ENCODE results near the gene MTMR11.

MTMR11 gene

DNA sequence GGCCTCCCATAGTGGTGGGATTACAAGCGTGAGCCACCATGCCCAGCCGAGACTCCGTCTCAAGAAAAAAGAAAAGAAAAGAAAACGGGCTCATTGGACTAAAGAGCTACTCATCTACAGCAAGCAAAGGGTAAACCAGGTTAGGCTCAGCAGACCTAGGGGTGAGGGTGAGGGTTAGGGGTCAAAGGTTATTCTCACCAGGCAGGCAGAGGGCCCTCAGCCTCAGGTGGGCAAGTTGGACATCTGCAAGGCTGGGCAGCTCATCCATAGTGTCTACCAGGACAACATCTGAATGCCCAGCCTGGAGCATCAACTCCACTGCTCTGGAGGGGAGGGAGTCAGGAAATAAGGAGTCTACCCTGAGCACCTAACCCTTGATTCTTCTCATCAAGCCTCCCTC lies 3.5 kb downstream of the MTMR11 start:
- no peak for DNase-seq

DNA sequence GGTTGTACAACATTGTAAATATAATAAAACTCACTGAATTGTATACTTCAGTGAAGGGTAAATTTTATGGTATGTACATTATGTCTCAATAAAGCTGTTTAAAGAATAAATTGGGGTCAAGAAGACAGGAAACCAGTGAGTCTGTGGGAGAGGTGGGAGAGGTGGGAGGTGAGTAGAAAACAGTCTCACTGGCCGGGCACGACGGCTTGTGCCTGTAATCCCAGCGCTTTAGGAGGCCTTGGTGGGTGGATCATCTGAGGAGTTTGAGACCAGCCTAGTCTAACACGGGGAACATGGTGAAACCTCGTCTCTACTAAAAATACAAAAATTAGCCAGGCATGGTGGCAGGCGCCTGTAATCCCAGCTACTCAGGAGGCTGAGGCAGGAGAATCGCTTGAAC lies 4.2 kb downstream of the MTMR11 start:
- DNase-seq: no peak

DNA sequence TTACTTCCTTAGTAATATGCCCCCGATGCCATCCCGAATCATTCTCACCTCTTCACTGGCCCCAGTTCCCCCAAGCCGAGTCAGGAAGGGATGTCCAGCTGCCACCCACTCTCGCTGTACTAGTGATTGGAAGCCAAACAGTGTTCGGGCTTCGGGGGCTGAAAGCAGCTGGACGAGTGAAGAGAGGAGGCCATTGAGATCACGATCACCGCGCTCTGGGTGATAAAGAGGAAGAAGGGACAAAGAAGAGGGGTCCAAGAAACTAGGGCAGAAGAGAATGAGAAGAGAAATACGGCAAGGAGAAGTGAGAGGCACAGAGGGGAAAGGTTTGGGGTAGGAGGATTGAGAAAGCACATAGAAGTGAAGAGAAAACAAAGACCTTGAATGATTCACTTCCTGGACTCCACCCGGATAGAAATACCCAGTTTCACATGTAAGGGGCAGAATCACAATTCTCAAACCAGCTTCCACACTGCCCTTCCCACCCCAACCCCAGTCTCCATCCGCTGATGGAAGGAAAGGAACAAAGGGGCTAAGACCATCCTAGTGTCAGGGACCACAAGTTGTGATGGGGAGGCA lies 5.4 kb downstream of the MTMR11 start:
- DNase-seq: no peak

DNA sequence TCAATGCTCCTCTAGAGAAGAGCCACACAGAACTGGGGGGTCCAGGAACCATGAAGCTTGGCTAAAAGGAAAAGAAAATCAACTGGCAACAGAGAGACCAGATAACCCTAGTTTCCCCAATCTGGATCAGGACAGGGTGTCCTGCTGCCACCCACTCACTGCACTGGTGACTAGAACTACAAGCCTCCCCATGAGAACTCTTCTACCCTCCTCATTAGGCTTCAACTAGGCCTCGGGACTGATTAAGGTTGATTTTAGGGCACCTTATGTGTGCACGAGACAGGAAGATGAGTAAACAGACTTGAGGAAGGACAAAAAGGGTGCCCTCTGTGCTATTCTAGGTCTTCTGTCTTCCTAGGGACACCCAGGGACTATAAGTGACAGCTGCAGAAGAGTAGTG lies 6.8 kb downstream of the MTMR11 start:
- no peak for DNase-seq

DNA sequence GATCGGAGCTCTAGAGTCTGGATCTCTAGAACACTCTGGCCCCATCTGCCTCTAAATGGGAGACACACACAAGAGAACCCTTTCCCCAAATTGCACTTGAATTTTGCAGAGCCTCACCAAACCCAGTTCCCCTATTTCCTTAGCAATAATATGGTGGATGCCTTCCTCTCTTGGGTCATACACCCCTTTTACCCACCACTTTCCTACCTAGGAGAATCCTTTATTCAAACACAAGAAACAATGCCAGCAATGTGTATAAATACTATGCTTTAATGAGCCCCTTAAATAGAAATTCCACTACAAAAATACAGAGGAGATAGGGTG lies 8.3 kb downstream of the MTMR11 start:
- DNase-seq: no peak

DNA sequence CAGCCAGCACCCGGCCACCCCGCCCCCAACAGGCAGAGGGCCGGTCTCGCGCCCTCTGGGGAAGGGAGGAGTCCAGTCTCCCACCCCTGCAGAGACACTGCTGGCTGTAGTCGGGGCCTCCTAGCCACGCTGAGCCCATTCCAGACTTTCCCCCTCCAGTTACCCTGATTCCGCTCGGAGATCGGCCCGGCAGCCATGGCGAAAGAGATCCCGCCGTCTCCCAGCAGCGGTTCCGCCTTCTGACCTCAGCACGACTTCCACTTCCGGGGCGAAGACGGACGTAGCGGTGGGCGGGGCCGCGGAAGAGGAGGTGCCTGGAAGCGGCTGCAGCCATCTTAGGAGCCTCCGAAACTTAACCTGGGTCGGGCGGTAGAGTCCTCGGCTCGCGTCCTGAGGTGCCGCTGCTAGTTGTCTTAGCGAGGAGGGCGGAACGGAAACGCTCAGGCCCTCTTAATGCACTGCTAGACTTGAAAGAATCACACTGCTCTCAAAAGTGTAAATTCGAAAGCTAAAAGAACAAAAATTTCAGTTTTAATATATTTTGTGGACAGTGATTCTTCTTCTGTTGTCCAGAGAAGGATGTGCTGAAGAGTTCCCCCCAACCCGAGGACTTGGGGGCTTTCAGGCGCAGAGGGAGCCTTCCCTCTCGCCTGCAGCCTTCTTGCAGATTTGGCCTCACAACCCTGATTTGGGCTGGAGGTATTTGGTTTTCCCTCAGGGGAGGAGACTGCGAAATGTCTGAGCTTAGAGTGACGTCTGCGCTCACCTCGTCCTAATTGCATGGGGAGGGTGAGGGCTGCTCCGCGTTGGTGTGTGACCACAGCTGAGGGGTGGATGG lies 8.9 kb downstream of the MTMR11 start, which contains the start of gene SF3B4:
Gene SF3B4, minus strand, starts transcription at position 241 of the 838 bp plus-strand sequence. Its CDS starts 44 bp downstream, at position 197.
- peak; percentile 96 for DNase-seq

DNA sequence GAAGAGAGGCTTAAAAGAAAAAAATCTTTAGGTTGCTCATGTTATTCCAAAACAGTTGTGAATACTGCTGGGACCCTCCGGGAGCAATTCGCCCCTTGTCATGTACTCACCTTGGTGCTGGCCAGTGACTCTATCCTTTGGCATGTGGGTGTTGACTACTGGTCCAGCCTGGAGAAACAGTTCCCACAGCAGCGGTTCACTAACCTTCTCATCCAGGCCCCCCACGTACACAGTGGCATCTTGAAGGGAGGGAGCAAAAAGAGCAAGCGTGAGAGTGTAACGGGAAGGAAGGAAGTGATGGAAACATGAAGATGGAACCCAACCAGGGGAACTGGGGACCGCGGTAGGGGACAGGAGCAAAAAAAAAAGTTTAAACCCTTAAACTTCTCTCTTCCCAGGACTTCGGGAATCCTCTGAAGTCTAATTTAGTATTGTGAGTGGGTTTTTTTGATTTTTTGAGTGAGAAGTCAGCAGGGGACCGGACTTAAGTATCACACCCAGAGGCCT lies 9.6 kb downstream of the MTMR11 start:
- DNase-seq: no peak

DNA sequence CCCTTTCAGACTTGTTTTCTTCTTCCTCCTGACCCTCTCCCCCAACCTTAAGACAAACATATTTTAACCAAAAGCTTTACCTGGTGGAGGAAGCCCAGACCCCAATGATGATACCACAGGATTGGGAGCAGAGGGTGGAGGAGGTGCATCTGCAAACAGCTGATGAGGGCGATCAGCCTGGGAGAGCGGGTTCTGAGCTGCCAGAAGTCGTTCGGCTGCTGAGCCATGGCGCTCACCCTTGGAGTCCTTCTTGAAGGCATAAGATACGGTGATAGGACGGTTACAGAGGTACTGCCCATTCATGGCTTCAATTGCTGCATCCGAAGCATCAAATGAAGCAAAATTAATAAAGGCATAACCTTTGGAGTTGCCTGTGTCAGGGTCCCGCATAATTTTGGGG lies 10.4 kb downstream of the MTMR11 start:
- no peak for DNase-seq

DNA sequence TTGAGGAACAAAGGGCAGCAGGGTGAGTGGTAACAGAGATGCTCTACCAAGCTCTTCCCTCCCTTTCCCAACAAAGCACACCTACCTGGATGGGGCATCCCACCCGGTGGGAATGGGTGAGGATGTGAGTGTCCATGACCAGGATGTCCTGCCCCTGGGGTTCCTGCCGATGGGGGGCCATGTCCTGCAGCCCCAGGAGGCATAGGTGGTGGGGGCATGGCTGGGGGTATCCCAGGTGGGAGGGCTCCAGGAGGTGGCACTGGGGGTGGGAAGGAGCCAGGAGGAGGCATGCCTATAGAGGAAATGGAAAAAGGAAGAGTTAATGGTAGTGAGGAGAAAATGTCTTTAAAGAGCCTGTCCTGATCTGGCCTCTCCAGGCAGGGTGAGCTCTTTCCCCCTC lies 10.9 kb downstream of the MTMR11 start:
- no peak for DNase-seq

DNA sequence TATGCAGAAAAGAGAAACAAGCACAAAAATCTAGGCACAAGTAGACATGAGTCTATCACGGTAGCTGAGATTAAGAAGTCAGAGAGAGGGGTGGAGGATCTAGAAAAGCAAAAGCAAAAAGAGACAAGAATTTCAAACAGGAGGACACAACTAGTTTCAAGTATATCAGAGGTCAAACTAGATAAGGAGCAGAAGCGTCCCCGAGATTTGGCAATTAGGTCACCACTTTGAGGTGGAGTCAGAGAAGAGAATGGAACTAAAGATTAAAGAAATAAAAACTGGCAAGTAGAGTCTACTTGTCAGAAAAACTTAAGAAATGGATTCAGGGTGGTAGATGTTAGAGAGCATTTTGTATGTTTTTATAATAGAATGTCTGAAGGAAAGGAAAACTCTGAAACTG lies 11.3 kb downstream of the MTMR11 start:
- DNase-seq: no peak

DNA sequence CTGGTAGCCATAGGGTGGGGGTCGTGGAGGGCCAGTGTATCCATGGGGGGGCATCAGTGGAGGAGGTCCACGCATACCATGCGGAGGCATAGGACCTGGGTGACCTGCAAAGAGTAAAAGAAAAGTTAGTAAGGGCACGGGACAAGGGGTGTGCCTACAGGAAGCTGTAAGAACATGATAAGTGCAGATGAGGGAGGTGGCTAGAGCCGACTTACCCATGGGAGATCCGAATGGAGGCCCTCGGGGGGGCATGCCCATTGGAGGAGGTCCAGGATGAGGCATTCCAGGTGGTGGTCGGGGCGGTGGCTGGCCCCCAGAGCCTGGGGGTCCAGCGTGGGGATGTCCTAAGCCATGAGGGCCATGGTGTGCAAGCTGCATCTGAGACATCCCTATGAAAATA lies 13.1 kb downstream of the MTMR11 start:
- DNase-seq: no peak

DNA sequence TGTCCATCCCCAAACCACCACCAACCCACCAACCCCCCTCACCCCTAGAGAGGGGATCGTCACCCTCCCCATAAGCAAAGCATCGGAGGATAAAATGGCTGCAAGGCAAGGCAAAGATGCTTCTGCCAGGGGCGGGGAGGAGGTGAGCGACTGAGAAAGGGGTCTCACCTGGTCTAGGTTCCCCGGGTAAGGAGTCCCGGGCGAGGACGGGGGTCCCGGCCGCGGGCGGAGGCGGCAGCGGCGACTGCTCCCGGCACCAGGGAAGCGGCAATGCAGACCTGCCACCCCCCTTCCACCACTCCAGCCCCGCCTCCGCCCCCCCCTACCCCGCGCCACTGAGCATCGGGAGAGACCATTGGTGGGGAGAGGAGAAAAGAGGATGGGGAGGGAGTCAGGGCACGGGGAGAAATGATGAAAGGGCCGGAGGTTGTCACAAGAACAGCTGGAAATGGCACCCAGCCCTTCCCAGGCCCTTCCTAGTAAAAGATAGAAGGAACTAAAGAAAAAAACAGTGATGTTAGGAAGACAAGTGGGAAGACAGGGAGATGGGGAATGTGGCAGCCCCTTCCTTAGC lies 19.0 kb downstream of the MTMR11 start, which contains the start of gene SV2A:
Gene SV2A, minus strand, starts transcription at position 274 of the 574 bp plus-strand sequence. CDS start 4,004 bp downstream, outside the sequence.
- DNase-seq: peak; percentile 55

DNA sequence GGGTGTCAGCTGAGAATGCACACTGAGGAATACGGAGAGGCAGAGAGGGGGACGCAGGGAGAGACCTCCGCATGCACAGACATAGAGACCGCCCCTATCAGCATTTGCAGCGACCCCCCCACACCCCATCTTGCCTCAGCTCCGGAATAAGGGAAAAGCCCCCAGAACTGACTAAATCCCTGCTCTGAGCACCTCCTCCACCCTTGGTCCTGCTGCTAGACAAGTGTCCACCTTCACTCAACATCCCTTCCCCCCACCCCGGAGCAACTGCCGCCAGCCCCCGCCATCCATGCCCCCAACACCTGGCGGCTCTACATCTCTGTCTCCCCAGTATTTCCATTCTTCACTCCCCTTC lies 19.8 kb downstream of the MTMR11 start:
- no peak for DNase-seq

DNA sequence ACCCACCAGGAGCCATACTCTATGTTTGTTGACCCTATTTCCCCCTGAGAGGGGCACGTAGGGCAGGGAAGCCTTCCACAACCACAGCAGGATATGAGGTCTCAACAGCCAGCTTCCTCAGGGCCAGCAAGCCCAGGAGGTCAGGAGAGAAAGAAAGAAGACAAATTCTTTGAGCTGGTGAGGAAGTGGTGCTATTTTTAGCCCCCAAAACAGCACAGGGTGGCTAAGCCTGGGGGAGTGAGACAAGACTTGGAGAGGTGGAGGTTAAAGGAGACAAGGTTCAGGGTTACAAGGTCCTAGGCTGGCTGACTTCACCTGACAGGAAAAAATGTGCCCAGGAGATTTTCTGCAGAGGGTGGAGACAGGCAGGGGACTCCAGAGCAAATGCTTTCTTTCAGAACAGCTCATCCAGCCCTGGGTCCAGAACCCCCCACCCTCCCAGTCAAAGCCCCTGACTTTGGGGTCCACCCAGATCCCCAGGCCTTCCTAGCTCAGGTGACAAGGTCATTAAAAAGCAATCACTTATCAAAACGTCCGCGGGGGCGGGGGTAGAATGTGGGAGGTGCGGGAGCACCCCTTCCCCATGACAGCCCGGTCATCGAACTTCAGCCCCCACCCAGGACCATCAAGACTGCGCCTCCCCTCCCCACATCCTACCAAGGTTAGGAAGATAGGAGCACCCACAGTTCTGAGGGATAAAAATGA lies 20.3 kb downstream of the MTMR11 start:
- no peak for DNase-seq

DNA sequence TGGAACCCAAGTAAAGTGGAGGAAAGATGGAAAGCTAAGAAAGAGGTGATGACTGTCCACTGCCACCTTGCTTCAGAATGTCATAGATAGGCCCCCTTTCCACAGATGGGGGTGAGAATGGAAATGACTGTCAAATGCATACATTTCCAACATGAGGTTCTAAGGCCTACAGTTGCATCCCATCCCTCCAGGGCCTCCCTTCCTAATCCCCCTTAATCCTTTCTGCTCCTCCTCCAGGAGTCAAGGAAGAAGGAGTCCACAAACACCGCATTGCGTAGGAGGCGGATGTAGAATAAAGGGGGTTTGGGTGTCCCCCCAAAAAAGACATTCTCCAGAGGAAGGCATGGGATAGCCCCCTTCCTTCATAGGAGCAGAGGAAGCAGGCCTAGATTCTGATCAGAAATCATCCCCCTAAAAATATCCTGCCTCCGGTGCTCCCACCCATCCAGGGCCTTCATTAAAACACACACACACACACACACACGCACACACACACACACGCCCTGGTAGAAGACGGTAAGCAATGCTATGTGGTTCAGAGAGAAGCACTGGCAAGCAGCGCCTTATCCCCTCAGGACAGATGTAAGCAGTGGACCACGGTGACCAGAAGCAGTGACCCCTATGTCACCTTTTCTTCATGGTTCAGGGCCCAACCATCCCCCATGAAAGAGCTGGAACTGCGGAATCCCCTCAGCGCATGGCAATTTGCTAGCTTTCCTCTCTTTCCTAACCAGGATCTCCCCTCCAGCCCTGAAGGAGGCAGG lies 21.1 kb downstream of the MTMR11 start:
- no peak for DNase-seq

DNA sequence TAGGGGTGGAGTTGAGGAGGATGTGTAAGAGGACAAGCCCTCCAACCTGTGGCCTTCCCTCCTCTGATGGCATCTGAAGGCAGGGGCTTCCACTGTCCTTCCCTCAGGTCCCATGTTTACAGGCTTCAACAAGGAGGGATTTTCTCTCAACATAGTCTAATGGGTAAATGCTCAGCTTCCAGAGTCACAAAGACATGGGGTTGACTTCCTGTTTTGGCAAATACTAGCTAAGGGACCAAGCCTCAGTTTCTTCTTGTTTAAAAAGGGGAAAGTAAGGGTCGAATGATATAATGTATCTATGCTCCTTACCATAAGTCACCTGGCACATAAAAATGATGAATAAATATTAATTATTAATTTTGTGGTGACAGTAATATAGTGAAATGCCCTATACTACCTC lies 22.1 kb downstream of the MTMR11 start:
- no peak for DNase-seq

DNA sequence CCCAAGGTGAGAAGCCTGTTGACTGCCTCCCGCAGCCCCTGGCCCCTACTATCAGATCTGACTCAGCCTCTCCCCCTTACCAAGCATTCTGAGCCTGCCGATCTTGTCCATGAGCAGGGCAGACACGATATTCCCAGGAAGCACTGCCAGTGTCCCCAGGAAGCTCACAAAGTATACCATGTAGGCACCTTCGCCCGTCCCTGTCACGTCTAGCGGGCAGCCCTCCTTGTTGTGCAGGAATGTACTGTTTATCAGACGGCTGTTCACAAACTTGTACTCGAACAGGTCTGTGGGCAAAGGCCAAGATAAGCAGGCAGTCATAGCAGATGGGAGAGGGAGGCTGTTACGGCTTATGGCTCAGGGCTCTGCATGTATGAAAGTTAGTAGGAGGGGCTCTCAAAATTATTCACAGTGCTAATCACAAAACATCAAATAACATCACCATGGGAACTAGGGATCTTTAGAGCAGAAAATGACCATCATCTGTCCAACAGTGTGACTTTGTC lies 30.1 kb downstream of the MTMR11 start:
- no peak for DNase-seq

DNA sequence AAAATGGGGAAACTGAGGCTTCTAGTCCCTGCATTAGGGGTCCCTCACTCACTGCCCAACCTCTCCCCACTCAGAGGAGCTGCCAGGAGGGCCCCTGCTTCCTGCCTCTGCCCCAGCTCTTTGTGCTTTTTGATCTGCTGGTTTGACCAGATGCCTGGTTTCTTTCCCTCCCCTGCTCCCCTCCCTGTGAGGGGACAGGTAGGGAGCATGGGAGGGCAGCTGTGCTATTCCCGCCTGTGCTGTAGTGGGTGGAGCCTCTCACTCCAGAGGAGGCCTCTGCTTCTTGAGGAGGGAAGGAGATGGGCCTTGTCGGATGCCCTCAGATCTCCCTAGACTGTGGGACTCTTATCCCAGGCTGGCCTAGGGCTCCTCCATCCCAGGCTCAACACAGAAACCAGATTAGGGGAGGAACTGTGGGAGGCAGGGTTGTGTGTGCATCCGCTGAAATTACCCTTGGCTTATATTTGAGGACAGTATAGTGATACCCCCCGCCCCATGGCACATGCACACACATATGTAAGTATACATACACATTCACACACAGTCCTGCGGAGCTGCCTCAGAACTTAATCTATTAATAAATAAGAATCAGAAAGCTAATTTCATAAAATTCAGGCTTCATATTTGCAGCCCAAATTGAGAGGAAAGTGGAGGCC lies 32.7 kb downstream of the MTMR11 start:
- no peak for DNase-seq

DNA sequence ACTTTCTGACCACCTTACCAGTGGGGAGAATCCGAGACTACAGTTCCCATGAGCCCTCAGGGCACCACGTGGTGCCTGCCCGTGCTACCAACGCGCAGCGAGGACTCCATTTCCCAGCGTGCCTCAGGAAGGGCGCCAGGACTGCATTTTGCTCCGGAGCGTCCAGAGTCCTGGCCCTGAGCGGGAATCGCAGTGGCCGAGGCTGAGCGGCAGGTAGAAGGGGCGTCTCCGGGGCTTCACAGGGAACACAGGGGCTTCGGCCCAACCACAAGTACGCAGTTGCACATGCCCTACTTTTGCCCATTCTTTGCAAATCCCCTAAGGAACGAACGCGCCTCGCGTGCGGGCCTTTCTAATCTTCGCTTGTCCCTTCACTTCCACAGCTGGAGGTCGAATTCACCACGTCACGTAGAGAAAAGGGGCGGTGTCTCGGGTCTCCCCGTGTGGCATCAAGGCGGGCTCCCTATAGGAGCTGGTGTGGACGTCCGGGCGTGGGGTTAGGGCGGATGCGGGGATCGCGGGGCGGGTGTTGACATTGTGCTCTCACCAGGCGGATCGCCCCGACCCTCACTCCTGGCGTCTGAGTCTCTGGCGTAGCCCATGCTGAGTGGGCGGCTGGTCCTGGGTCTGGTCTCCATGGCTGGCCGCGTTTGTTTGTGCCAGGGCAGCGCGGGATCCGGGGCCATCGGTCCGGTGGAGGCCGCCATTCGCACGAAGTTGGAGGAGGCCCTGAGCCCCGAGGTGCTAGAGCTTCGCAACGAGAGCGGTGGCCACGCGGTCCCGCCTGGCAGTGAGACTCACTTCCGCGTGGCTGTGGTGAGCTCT lies 37.0 kb downstream of the MTMR11 start, which contains the start of gene BOLA1:
Gene BOLA1, plus strand, starts transcription at position 109 of the 825 bp plus-strand sequence. Its CDS starts 492 bp downstream, at position 601.
- DNase-seq: peak; percentile 89

DNA sequence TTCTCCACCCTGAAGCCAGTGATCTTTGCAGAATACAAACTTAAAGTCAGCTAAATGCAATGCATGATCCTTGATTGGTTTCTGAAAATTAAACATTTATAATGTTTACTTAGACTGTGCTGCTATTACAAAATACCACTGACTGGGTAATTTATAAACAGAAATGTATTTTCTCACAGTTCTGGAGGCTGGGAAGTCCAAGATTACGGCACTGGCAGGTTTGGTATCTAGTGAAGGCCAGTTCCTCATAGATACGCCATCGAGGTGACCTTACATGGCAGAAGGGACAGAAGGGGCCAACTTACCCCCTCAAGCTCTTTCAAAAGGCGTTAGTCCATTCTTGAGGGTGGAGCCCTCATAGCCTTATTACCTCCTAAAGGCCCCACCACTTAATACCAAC lies 40.1 kb downstream of the MTMR11 start:
- no peak for DNase-seq

DNA sequence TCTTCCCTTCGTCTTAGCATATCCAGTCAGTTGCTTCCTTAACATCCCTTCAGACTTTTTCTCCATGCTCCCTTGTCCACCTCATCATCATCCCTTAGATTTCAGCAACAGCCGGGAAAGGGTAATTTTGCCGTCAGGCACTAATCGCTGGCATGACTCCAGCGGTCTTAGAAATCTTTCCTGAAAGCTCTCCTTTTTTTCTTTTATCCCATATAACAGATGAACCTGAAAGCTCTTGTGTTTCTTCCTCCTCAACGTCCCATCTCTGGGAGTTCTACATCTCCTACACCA lies 47.7 kb downstream of the MTMR11 start:
- no peak for DNase-seq
